Measurements from ENCODE around the gene PREX1. TPM values are rescaled to one million over a fixed set of nuclear protein-coding genes. Genes with fewer than 3 reads are reported as not detected.

Gene PREX1
- total and polyA plus RNA-seq, 2 of the 4 experiments (the other 2 are of a cell fraction), result 0.67 to 0.72 TPM

DNA sequence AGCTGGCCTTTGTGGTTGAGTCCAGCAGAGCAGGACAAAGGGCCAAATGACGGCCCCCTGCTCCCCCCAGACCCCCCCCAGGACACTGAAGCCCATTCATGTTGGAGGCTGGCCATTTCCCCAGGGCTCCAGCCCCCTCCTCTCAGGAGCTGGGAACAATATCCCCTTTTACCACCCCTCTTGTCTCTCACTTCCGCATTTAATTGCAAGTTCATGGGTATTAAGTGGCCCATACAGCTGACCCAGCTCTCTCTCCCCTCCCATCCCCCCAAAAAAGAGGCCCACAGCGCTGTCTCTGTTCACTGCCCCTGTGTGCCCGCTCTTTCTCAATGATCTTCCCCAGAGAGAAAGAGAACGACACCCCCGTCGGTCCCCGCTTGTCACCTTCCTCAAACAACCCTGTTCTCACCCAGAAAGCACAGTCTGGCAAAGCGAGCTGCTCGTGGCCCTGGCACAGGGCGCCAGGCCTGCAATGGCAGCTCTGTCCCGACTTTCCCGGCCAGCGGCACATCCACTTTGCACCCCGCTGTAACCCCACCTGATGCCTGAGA is 30.4 kb downstream of the PREX1 start:
- Histone ChIP-seq H2BK5ac (ENCODE audit: low read depth, low read length, poor library complexity, severe bottlenecking) (no peak overlapping the region), H3K79me1 (ENCODE audit: low read depth in 1 of 2, low read length in 2 of 2) (no peaks in the 10 kb centered on the region), H4K8ac (ENCODE audit: low read depth in 2 of 2, low read length in 2 of 2) (no peak overlapping the region), H3K14ac (replicated peaks; ENCODE audit: low read depth, low read length) (no peak overlapping the region), H2BK15ac (ENCODE audit: low read depth, low read length) (no peak overlapping the region), H4K20me1 (ENCODE audit: insufficient read depth, low read length) (no peaks in the 10 kb centered on the region), H3K27ac (ENCODE audit: insufficient read depth, low read length) (no peak overlapping the region), H2BK120ac (ENCODE audit: low read depth, low read length) (no peak overlapping the region), H3K4me1 (ENCODE audit: control insufficient read depth, insufficient read depth, low read length) (no peaks in the 10 kb centered on the region), H3K4me2 (ENCODE audit: low read depth, low read length) (no peak overlapping the region), H2BK20ac (ENCODE audit: low read depth, low read length) (no peak overlapping the region), H3K4ac (ENCODE audit: low read depth, low read length) (no peak overlapping the region), H3K23ac (ENCODE audit: low read depth, low read length) (no peak overlapping the region), H3K9ac (ENCODE audit: low read depth, low read length) (no peak overlapping the region), H3K4me3 (ENCODE audit: insufficient read depth, low read depth, low read length) (no peak overlapping the region), H4K91ac (ENCODE audit: insufficient read depth, low read depth, low read length) (no peak overlapping the region), H3K18ac (ENCODE audit: low read depth, low read length) (no peak overlapping the region), H3K56ac (ENCODE audit: extremely low read depth, insufficient read depth, low read length) (no peak overlapping the region), H3K9me1 (ENCODE audit: insufficient read depth, low read length) (no peaks in the 10 kb centered on the region; the same call in 1 of the 2 replicates), H2AK9ac (replicated peaks; ENCODE audit: low read depth, low read length, poor library complexity) (no peak overlapping the region), H2AK5ac (ENCODE audit: low read depth, low read length) (no peak overlapping the region), H3K27me3 (ENCODE audit: control insufficient read depth, insufficient read depth, low read length) (peaks cover 20% of the 10 kb centered on the region; the same call in 1 of the 2 replicates), H2AFZ (replicated peaks; ENCODE audit: low read length, poor library complexity) (no peak overlapping the region), H3K9me3 (ENCODE audit: control insufficient read depth, insufficient read depth, low read length) (no peaks in the 10 kb centered on the region), H4K5ac (ENCODE audit: low read depth, low read length) (no peak overlapping the region), H3K36me3 (ENCODE audit: control insufficient read depth, insufficient read depth, low read length) (no peaks in the 10 kb centered on the region)
- ATAC-seq (ENCODE audit: low read depth), result no peak
- TF ChIP-seq MAFK (IDR thresholded peaks at IDR 0.05; ENCODE audit: low read depth, low read length) (no peak), CTCF (conservative IDR thresholded peaks at IDR 0.05; ENCODE audit: low read depth, low read length) (no peak), ELK1 (IDR thresholded peaks at IDR 0.05; ENCODE audit: borderline replicate concordance, low read depth, low read length) (no peak), MXI1 (IDR thresholded peaks at IDR 0.05; ENCODE audit: borderline replicate concordance, low read depth, low read length) (no peak), FOS (IDR thresholded peaks at IDR 0.05; ENCODE audit: low read depth, low read length) (no peak), RCOR1 (IDR thresholded peaks at IDR 0.05; ENCODE audit: insufficient replicate concordance, low read length) (no peak), RAD21 (IDR thresholded peaks at IDR 0.05; ENCODE audit: low read length) (no peak), NFE2L2 (IDR thresholded peaks at IDR 0.05; ENCODE audit: low read depth, low read length) (no peak), MAZ (IDR thresholded peaks at IDR 0.05; ENCODE audit: borderline replicate concordance, low read depth, low read length) (no peak), RFX5 (IDR thresholded peaks at IDR 0.05; ENCODE audit: low read depth, low read length) (no peak), CEBPB (IDR thresholded peaks at IDR 0.05; ENCODE audit: low read depth, low read length) (no peak), USF2 (IDR thresholded peaks at IDR 0.05; ENCODE audit: low read depth, low read length) (no peak), CHD1 (IDR thresholded peaks at IDR 0.05; ENCODE audit: low read depth, low read length) (no peak), POLR2A (IDR thresholded peaks at IDR 0.05; ENCODE audit: low read depth, low read length) (no peak), SMC3 (IDR thresholded peaks at IDR 0.05; ENCODE audit: low read depth, low read length) (no peak), BHLHE40 (IDR thresholded peaks at IDR 0.05; ENCODE audit: low read depth, low read length) (no peak)
- POLR2A ChIA-PET (ENCODE audit: unreplicated experiment), result no interaction called here
- no TSS peak for BruUV-seq (replicated peaks)
- WGBS, 2 experiments (ENCODE audit: extremely low coverage in 2 of 2, insufficient read length in 1 of 2), result 67% methylated on average over 9 of the region's 15 CpGs; no CpG with 5 or more reads in 1 of the 2 experiments
- CTCF ChIA-PET, result no interaction called here
- in situ Hi-C loops (cut with MboI; ENCODE audit: low sequenced_read_pairs) (loop anchor here (25.0 kb wide), 1 partner anchor 90 kb away; no protein-coding TSS in a partner anchor), dilution Hi-C loops (cut with HindIII; ENCODE audit: low sequenced_read_pairs, unreplicated experiment) (no loop called here), intact Hi-C loops (cut with micrococcal nuclease) (no loop called here)
- DNase-seq, result no peak
